Upper lobe of left lung (tissue), 6 donors: ENCODE measurements around the gene TMCO4. TPM values are rescaled to one million over a fixed set of nuclear protein-coding genes. Genes with fewer than 3 reads are reported as not detected.
A peak's percentile ranks its signal among the peaks of the same experiment; 100 is the strongest.
"Not testable (repeated sequence)": the region's sequence is repeated elsewhere in the genome, so short reads cannot be mapped to it uniquely, and the experiment has no call there.

ENCODE experiments used
- ATAC-seq, 2 donors: fragments of 200-7000 bp; cut with Tn5 transposase; one replicate each; pipeline ENCODE4 v1.9.1; 2022; ENCODE audit warnings: mild to moderate bottlenecking in 2 of 2, moderate library complexity in 2 of 2; ENCODE audit not compliant: low FRiP score in 2 of 2
- DNase-seq, 2 donors: peaks; one replicate each; pipeline ENCODE4 v3.0.0-alpha.2; 2019 to 2020
- H3K27ac ChIP-seq, 4 donors: fragments of 200-600 bp; sonication (generic); one replicate each; pipeline ENCODE4 v1.5.1; 2016 to 2019
- H3K27me3 ChIP-seq, 4 donors: fragments of 200-600 bp; sonication (generic); one replicate each; pipeline ENCODE4 v1.5.1; 2017 to 2019
- H3K36me3 ChIP-seq, 4 donors: fragments of 200-600 bp; sonication (generic); one replicate each; pipeline ENCODE4 v1.5.1; 2016 to 2019
- H3K4me1 ChIP-seq, 4 donors: fragments of 200-600 bp; sonication (generic); one replicate each; pipeline ENCODE4 v1.5.1; 2018 to 2019
- H3K4me3 ChIP-seq, 4 donors: fragments of 200-600 bp; sonication (generic); one replicate each; pipeline ENCODE4 v1.5.1; 2017 to 2019; ENCODE audit warnings: mild to moderate bottlenecking in 2 of 4, moderate library complexity in 1 of 4
- H3K9me3 ChIP-seq, 4 donors: fragments of 200-600 bp; sonication (generic); one replicate each; pipeline ENCODE4 v1.5.1; 2018 to 2019
- EP300 ChIP-seq, 4 donors: sonication (generic); formaldehyde crosslinking; IDR thresholded peaks; one replicate each; pipeline ENCODE4 v1.5.1; 2017; ENCODE audit warnings: antibody characterized with exemption in 4 of 4, control low read depth in 2 of 4
- POLR2A ChIP-seq, 4 donors: fragments of 450-650 bp; IDR thresholded peaks; one replicate each; pipeline ENCODE4 v1.5.1; 2016 to 2017; ENCODE audit warnings: antibody characterized with exemption in 4 of 4, mild to moderate bottlenecking in 2 of 4
- POLR2AphosphoS5 ChIP-seq, 2 donors: sonication (generic); formaldehyde crosslinking; IDR thresholded peaks; one replicate each; pipeline ENCODE4 v1.5.1; 2017; ENCODE audit warnings: antibody characterized with exemption in 2 of 2
- WGBS, 2 donors: methylation state at CpG; one replicate each; pipeline ENCODE4 v1.1.5; 2017 to 2018; 5-methylcytosine and 5-hydroxymethylcytosine counted together
- total RNA-seq, 6 donors: library from RNA; depleted of rRNA in 4 of 6; stranded (reverse); fragments of >200 nt in 4 of 6; gene quantifications; one replicate each; pipeline versions ENCODE4 v1.1.0 to v1.2.1, GENCODE V29; 2016 to 2021
- TF ChIP-seq, protein P1 (sequence below), 6 experiments: fragments of 450-650 bp in 4 of 6; fragments of 200-600 bp in 2 of 6; sonication (generic) in 2 of 6; IDR thresholded peaks; one replicate each; pipeline ENCODE4 v1.5.1; 2016 to 2019; ENCODE audit warnings: antibody characterized with exemption in 6 of 6
- donor health status: DM: no; HTN: no; CAD: no; lungs with moderate emphysema.
- donor health status: DM: no; HTN: yes; CAD: no; lungs with severe emphysema.

TMCO4 gene
- total RNA-seq = 10 to 100 TPM; 19.1 to 46.1 (median 24.9) TPM

DNA sequence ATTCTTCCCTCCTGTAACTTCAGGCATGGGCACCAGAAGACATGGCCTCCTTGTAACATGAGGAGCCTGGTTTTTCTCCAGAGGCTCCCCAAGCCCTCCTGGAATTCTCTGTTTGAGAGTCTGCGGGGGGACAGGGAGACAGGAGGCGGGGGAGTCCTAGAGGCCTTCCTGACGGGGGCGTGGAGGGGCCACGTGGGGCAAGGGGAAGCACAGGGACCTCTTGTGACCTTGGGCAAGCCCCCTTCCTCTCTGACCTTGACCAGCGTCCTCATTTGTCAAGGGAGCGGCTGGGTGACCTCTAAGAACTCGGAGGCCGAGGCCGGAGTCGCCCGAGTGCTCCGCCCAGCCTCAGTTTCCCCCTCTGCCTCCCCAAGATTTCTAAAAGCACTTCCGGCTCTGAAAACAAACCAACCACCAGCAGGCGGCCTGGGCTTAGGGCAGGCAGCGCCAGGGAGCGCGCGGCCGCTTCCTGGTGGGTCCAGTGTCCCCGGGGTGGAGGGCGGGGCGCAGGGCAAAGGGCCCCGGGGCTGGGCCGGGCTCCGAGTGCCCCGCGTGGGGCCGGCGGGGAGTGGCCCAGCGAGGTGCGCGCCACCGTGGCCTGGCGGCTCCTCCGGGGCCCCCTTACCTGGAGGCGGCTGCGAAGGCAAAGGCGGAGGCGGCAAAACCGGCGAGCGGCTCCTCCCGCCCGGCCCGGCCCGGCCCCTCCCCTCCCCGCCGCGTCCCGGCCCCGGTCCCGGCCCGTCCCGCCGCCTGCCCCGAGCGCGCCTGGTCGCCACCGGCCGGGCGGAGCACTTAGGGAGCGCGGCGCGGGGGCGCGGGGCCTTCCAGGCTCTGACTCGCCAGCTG lies at the start of gene TMCO4:
Gene TMCO4, minus strand, starts transcription at position 687 of the 846 bp plus-strand sequence. CDS start 19,158 bp downstream, outside the sequence.
- Histone ChIP-seq H3K36me3 (no peaks in the 10 kb centered on the region), H3K4me3 (peak within 1 kb of the TSS; percentile 58 to 95 (median 74)), H3K4me1 (peaks cover 6 to 17% (median 15%) of the 10 kb centered on the region in 4 donors), H3K27ac (peak within 1 kb of the TSS; percentile 82 to 87 (median 84)), H3K27me3 (no peaks in the 10 kb centered on the region), H3K9me3 (no peaks in the 10 kb centered on the region)
- peak; percentile 73 to 94 for DNase-seq
- 0 to 2% methylated on average over 1 to 19 of the region's 70 CpGs for WGBS, 2 donors
- peak; percentile 72 to 93 for ATAC-seq
- TF ChIP-seq POLR2AphosphoS5 (IDR thresholded peaks at IDR 0.05) (peak; percentile 8 to 27), EP300 (IDR thresholded peaks at IDR 0.05) (no peak), POLR2A (IDR thresholded peaks at IDR 0.05) (peak in 1 of 4 donors; percentile 63)
- TF ChIP-seq, protein P1, sequence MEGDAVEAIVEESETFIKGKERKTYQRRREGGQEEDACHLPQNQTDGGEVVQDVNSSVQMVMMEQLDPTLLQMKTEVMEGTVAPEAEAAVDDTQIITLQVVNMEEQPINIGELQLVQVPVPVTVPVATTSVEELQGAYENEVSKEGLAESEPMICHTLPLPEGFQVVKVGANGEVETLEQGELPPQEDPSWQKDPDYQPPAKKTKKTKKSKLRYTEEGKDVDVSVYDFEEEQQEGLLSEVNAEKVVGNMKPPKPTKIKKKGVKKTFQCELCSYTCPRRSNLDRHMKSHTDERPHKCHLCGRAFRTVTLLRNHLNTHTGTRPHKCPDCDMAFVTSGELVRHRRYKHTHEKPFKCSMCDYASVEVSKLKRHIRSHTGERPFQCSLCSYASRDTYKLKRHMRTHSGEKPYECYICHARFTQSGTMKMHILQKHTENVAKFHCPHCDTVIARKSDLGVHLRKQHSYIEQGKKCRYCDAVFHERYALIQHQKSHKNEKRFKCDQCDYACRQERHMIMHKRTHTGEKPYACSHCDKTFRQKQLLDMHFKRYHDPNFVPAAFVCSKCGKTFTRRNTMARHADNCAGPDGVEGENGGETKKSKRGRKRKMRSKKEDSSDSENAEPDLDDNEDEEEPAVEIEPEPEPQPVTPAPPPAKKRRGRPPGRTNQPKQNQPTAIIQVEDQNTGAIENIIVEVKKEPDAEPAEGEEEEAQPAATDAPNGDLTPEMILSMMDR (IDR thresholded peaks at IDR 0.05) = peak in 5 of 6 experiments; percentile 18 to 67 (median 48)

DNA sequence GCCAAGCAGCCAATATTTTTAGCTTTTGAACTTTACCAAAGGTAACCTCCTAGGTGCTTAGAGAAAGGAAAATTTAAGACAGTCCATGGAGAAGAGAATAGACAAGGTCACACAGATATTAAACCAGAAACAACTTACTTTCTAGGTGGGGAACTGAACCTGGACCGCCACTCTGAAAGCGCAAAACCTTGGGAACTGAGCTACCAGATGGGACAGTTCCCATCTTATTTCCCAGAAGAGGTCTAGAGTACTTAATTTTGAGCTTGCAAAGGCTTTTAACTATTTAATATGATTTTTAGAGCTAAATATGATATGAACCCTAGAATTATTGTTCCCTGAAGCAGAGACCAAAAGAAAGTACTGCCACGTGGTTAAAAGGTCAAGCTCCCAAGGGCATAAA lies 49.6 kb upstream of the TMCO4 start:
- H3K27me3 ChIP-seq, H3K4me1 ChIP-seq, DNase-seq, H3K9me3 ChIP-seq, ATAC-seq, H3K27ac ChIP-seq, H3K4me3 ChIP-seq, H3K36me3 ChIP-seq: not testable (repeated sequence)
- 78 to 80% methylated on average over 3 of the region's 3 CpGs for WGBS, 2 donors

DNA sequence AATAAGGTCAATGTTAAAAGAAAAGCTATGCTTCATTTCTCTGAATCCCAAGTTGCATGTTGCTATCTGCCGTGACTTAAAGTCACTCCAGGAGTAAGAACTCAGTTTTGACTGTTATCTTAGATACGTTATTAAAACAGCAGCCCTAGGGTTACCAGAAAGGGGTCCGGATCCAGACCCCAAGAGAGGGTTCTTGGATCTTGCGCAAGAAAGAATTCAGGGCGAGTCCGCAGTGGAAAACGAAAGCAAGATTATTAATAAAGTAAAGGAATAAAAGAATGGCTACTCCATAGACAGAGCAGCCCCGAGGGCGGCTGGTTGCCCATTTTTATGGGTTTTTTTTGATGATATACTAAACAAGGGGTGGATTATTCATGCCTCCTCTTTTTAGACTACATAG lies 47.6 kb upstream of the TMCO4 start:
- 74 to 84% methylated on average over 9 of the region's 9 CpGs for WGBS, 2 donors
- H3K4me3 ChIP-seq, H3K27ac ChIP-seq, DNase-seq, H3K4me1 ChIP-seq, H3K27me3 ChIP-seq, H3K36me3 ChIP-seq, H3K9me3 ChIP-seq, ATAC-seq: not testable (repeated sequence)

DNA sequence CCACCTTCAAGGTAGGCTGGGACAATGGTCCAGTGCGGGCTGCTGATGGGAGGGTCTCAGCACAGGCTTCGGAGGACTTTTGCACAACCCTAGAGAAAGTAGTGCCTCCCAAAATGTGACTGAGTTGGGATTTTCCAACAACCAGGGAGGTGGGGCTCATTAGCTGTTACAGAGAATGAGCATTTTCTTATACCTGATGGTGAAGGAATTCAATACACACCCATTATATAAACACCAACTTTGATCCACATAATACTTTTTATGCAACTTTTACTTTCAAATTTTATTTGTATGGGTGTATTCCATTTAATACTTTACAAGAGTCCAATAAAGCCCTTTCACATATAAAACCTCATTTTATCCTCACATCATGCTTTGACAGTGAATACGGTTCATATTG lies 46.6 kb upstream of the TMCO4 start:
- no peak for ATAC-seq
- TF ChIP-seq EP300 (IDR thresholded peaks at IDR 0.05) = no peak
- no peak for TF ChIP-seq POLR2AphosphoS5 (IDR thresholded peaks at IDR 0.05)
- TF ChIP-seq, protein P1 (IDR thresholded peaks at IDR 0.05) = no peak
- no peak for TF ChIP-seq POLR2A (IDR thresholded peaks at IDR 0.05)

DNA sequence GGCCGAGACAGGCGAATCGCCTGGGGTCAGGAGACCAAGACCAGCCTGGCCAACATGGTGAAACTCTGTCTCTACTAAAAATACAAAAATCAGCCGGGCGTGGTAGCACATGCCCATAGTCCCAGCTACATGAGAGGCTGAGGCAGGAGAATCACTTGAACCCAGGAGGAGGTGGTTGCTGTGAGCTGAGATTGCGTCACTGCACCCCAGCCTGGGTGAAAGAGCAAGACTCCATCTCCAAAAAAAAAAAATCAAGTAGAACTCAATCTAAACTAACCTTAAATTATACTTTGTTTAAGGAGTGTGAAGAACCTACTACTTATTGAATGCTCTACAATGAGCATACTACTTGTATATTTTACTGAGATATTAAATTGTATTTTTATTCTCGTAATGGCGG lies 45.8 kb upstream of the TMCO4 start:
- no peaks in the 10 kb centered on the region for H3K9me3 ChIP-seq
- no peaks in the 10 kb centered on the region for H3K36me3 ChIP-seq
- ATAC-seq (no peak), DNase-seq (no peak)
- H3K4me1 ChIP-seq = no peaks in the 10 kb centered on the region
- H3K27me3 ChIP-seq = no peaks in the 10 kb centered on the region
- no peak overlapping the region for H3K4me3 ChIP-seq
- TF ChIP-seq EP300 (IDR thresholded peaks at IDR 0.05) (no peak), POLR2AphosphoS5 (IDR thresholded peaks at IDR 0.05) (no peak), POLR2A (IDR thresholded peaks at IDR 0.05) (no peak)
- TF ChIP-seq, protein P1 (IDR thresholded peaks at IDR 0.05) = no peak
- H3K27ac ChIP-seq = no peak overlapping the region
- 90 to 93% methylated on average over 8 of the region's 8 CpGs for WGBS, 2 donors

More for the DNA sequence above, 46.6 kb upstream of the TMCO4 start:
- H3K36me3 ChIP-seq = no peaks in the 10 kb centered on the region
- no peaks in the 10 kb centered on the region for H3K4me1 ChIP-seq
- H3K4me3 ChIP-seq = no peak overlapping the region
- no peaks in the 10 kb centered on the region for H3K27me3 ChIP-seq
- no peak for DNase-seq
- no peaks in the 10 kb centered on the region for H3K9me3 ChIP-seq
- WGBS, 2 donors = 90 to 95% methylated on average over 3 of the region's 3 CpGs
- no peak overlapping the region for H3K27ac ChIP-seq
